K562 (cell line): Measurements from ENCODE around the gene UBR4. TPM values are rescaled to one million over a fixed set of nuclear protein-coding genes. Genes with fewer than 3 reads are reported as not detected.

Source experiments
- ATAC-seq: fragments of 200-7000 bp; cut with Tn5 transposase; 3 replicates; pipeline ENCODE4 v1.9.1; 2020; ENCODE audit warnings: moderate library complexity
- BruUV-seq: library from RNA; stranded (reverse); fragments of 400-500 nt; replicated peaks from 2 replicates; lab custom pipeline; 2021; lab: Mats Ljungman, UMichigan
- CTCF ChIA-PET: fragments of 300-600 bp; formaldehyde crosslinking; extraction: SDS; loops from one replicate; lab custom pipeline; 2021; ENCODE audit warnings: low intra/inter-chr PET ratio; lab: Yijun Ruan, JAX
- POLR2A ChIA-PET: fragments of 300-600, 350-650 bp; sonication (Branson Sonifier 250); formaldehyde crosslinking; extraction: SDS; loops from one replicate; lab custom pipeline; 2021; ENCODE audit warnings: antibody characterized with exemption, inconsistent platforms; lab: Yijun Ruan, JAX
- DNase-seq, 4 experiments: peaks; one replicate each; pipeline versions ENCODE4 v3.0.0 to v3.0.0-alpha.2; 2011 to 2018; ENCODE audit warnings: low spot score in 3 of 4, mixed read lengths in 3 of 4; ENCODE audit errors: extremely low read depth in 1 of 4
- FAIRE-seq: peaks from 2 replicates; lab custom pipeline; 2011; peaks lifted over from hg19 to GRCh38; lab: Jason Lieb, UNC
- H2AFZ ChIP-seq: 2 replicates; pipeline ENCODE4 v1.6.0; 2011; ENCODE audit warnings: low read depth, low read length, control low read depth, inconsistent platforms
- H3K27ac ChIP-seq: fragments of 200-600 bp; 3 replicates; pipeline ENCODE4 v1.8.0; 2011; ENCODE audit warnings: low read depth, mild to moderate bottlenecking, control low read depth, inconsistent platforms, low read length, moderate library complexity, mixed read lengths; ENCODE audit errors: extremely low read depth
- H3K27me3 ChIP-seq, 2 experiments: fragments of 300-600 bp in 1 of 2; 2 replicates in 1 of 2; 3 replicates in 1 of 2; pipeline versions ENCODE4 v1.6.0 to v1.8.0; 2011; ENCODE audit warnings: inconsistent platforms in 2 of 2, low read length in 2 of 2, mild to moderate bottlenecking in 1 of 2, mixed read lengths in 1 of 2, moderate library complexity in 1 of 2; ENCODE audit not compliant: control insufficient read depth in 2 of 2, insufficient read depth in 2 of 2
- H3K36me3 ChIP-seq: fragments of 300-600 bp; 3 replicates; pipeline ENCODE4 v1.8.0; 2011; ENCODE audit warnings: mild to moderate bottlenecking, low read length, inconsistent platforms; ENCODE audit not compliant: control insufficient read depth, insufficient read depth
- H3K4me1 ChIP-seq, 2 experiments: fragments of 200-600 bp in 1 of 2; replicated peaks in 1 of 2; 2 replicates in 1 of 2; 3 replicates in 1 of 2; pipeline versions ENCODE4 v1.5.1 to v1.8.0; 2011; ENCODE audit warnings: inconsistent platforms in 2 of 2, low read length in 2 of 2, mild to moderate bottlenecking in 1 of 2, mixed read lengths in 1 of 2, moderate library complexity in 1 of 2; ENCODE audit not compliant: control insufficient read depth in 2 of 2, insufficient read depth in 2 of 2
- H3K4me2 ChIP-seq: 2 replicates; pipeline ENCODE4 v1.6.1; 2011; ENCODE audit warnings: low read length, control low read depth, inconsistent platforms, mixed read lengths; ENCODE audit not compliant: insufficient read depth
- H3K4me3 ChIP-seq: fragments of 200-600 bp; sonication (generic), shearing (Covaris generic); 2 replicates; pipeline ENCODE4 v1.5.1; 2016; ENCODE audit warnings: control low read depth, inconsistent platforms
- H3K79me2 ChIP-seq: fragments of 200-600 bp; 3 replicates; pipeline ENCODE4 v1.8.0; 2011; ENCODE audit warnings: low read length, inconsistent platforms; ENCODE audit not compliant: control insufficient read depth, insufficient read depth
- H3K9ac ChIP-seq, 2 experiments: 2 replicates each; pipeline versions ENCODE4 v1.6.0 to v1.6.1; 2011; ENCODE audit warnings: low read depth in 2 of 2, low read length in 2 of 2, control low read depth in 1 of 2, inconsistent platforms in 1 of 2, mild to moderate bottlenecking in 1 of 2, mixed read lengths in 1 of 2; ENCODE audit not compliant: insufficient read depth in 1 of 2
- H3K9me1 ChIP-seq: one replicate; pipeline ENCODE4 v1.6.0; 2011; ENCODE audit warnings: inconsistent platforms, mild to moderate bottlenecking, low read length, moderate library complexity; ENCODE audit not compliant: control insufficient read depth, insufficient read depth
- H3K9me3 ChIP-seq: replicated peaks from 2 replicates; pipeline ENCODE4 v1.5.1; 2011; ENCODE audit warnings: low read depth, low read length, inconsistent platforms; ENCODE audit not compliant: control insufficient read depth, insufficient read depth
- H4K20me1 ChIP-seq: replicated peaks from 2 replicates; pipeline ENCODE4 v1.6.1; 2011; ENCODE audit warnings: low read length, inconsistent platforms, mixed read lengths; ENCODE audit not compliant: control insufficient read depth, insufficient read depth
- DIDO1 ChIP-seq: fragments of 450-650 bp; IDR thresholded peaks from 2 replicates; pipeline ENCODE4 v1.6.1; 2016; ENCODE audit warnings: low read depth, missing biosample characterization, missing genetic modification characterization
- HNRNPH1 ChIP-seq: fragments of 200-400 bp; formaldehyde crosslinking; optimal IDR thresholded peaks from 2 replicates; pipeline ENCODE3; 2017; ENCODE audit warnings: low read depth, mild to moderate bottlenecking, low read length, moderate library complexity
- PCBP1 ChIP-seq: fragments of 200-400 bp; formaldehyde crosslinking; IDR thresholded peaks from 2 replicates; pipeline ENCODE4 v1.6.1; 2018; ENCODE audit warnings: mild to moderate bottlenecking, low read depth, low read length; ENCODE audit not compliant: poor library complexity, severe bottlenecking
- SAFB2 ChIP-seq: fragments of 200-400 bp; formaldehyde crosslinking; IDR thresholded peaks from 2 replicates; pipeline ENCODE4 v1.6.1; 2018; ENCODE audit warnings: borderline replicate concordance, low read length, low read depth, moderate library complexity; ENCODE audit not compliant: severe bottlenecking
- SLC30A9 ChIP-seq: fragments of 250-450 bp; sonication (Bioruptor Pico); IDR thresholded peaks from 2 replicates; pipeline ENCODE4 v1.8.0; 2022; ENCODE audit warnings: mild to moderate bottlenecking, moderate library complexity
- SREBF1 ChIP-seq: fragments of 150-350 bp; IDR thresholded peaks from 2 replicates; pipeline ENCODE4 v1.6.1; 2014; ENCODE audit warnings: antibody characterized with exemption, low read depth, low read length, borderline replicate concordance
- SUPT5H ChIP-seq: fragments of 450-650 bp; IDR thresholded peaks from 2 replicates; pipeline ENCODE4 v1.6.1; 2016
- TCFL5 ChIP-seq: fragments of 250-450 bp; sonication (Bioruptor Pico); conservative IDR thresholded peaks from 2 replicates; pipeline ENCODE4 v1.6.1; 2021; ENCODE audit warnings: mild to moderate bottlenecking, moderate library complexity, matching md5 sums
- ZKSCAN1 ChIP-seq: fragments of 150-350 bp; IDR thresholded peaks from 2 replicates; pipeline ENCODE4 v1.6.1; 2016; ENCODE audit warnings: low read depth, low read length
- ZNF165 ChIP-seq: fragments of 250-450 bp; sonication (Bioruptor Pico); IDR thresholded peaks from 2 replicates; pipeline ENCODE4 v1.4.0; 2020; ENCODE audit warnings: borderline replicate concordance
- ZNF644 ChIP-seq: fragments of 200-800 bp; sonication (Bioruptor generic); IDR thresholded peaks from 2 replicates; pipeline ENCODE4 v1.6.1; 2016; ENCODE audit warnings: low read depth, missing genetic modification characterization, missing compliant biosample characterization
- ZNF696 ChIP-seq: fragments of 250-450 bp; sonication (Bioruptor Pico); conservative IDR thresholded peaks from 2 replicates; pipeline ENCODE4 v1.4.0; 2020; ENCODE audit warnings: mild to moderate bottlenecking, moderate library complexity
- ZSCAN29 ChIP-seq: fragments of 450-650 bp; IDR thresholded peaks from 2 replicates; pipeline ENCODE4 v1.6.1; 2017
- whole genome bisulfite sequencing: fragments of 100-300 bp; shearing (Covaris generic); methylation state at CpG from one replicate; pipeline ENCODE4 v1.1.6; 2016; ENCODE audit warnings: low coverage, mixed read lengths; ENCODE audit not compliant: insufficient coverage; ENCODE audit errors: missing lambda C conversion rate; 5-methylcytosine and 5-hydroxymethylcytosine counted together
- in situ Hi-C: fragments of 300-500 bp; cut with MboI; formaldehyde crosslinking; loops from 4 replicates; pipeline ENCODE4 v1.15.0; 2018; ENCODE audit warnings: inconsistent platforms, mixed read lengths
- intact Hi-C: fragments of 100-400 bp; cut with micrococcal nuclease; formaldehyde crosslinking; loops from 2 replicates; pipeline ENCODE4 v1.14.2; 2022
- polyA plus RNA-seq, 8 experiments: library from polyadenylated mRNA; depleted of rRNA in 4 of 8; stranded (reverse) in 5 of 8; unstranded in 3 of 8; fragments of >200 nt; fragmentation: Nextera tagmentation in 2 of 8; fragmentation: Illumina TruSeq in 1 of 8; extraction: Ambion mirVana in 2 of 8; extraction: Trizol in 1 of 8; gene quantifications; 2 replicates each; pipeline versions ENCODE4 v1.2.1 to v1.2.3, GENCODE V29; 2011 to 2014; ENCODE audit warnings: inconsistent platforms in 1 of 8, missing spikeins in 1 of 8
- total RNA-seq, 7 experiments: library from RNA; depleted of rRNA in 6 of 7; stranded (reverse); fragments of >200 nt in 6 of 7; fragmentation: Illumina TruSeq in 2 of 7; extraction: Trizol in 2 of 7; gene quantifications; 2 replicates each; pipeline versions ENCODE4 v1.2.1 to v1.2.3, GENCODE V29; 2011 to 2021; ENCODE audit warnings: low replicate concordance in 1 of 7
- TF ChIP-seq, protein P1 (sequence below): fragments of 150-350 bp; conservative IDR thresholded peaks from 2 replicates; pipeline ENCODE4 v1.6.1; 2014; ENCODE audit warnings: low read length
- TF ChIP-seq, protein P2 (sequence below): sonication (generic); formaldehyde crosslinking; IDR thresholded peaks from 2 replicates; pipeline ENCODE4 v1.8.0; 2022; ENCODE audit warnings: mild to moderate bottlenecking, low read depth, missing genetic modification reagents
- TF ChIP-seq, protein P3 (sequence below), 2 experiments: fragments of 150-350 bp in 1 of 2; IDR thresholded peaks; 2 replicates each; pipeline ENCODE4 v1.6.1; 2012 to 2016; ENCODE audit warnings: low read depth in 2 of 2, low read length in 2 of 2, mild to moderate bottlenecking in 1 of 2, moderate library complexity in 1 of 2

Gene UBR4
- total and polyA plus RNA-seq, 9 of the 15 experiments (the other 6 are each of a cell fraction or from before 2014, with no cell fraction given) = 55.4 to 277 (median 123) TPM

DNA sequence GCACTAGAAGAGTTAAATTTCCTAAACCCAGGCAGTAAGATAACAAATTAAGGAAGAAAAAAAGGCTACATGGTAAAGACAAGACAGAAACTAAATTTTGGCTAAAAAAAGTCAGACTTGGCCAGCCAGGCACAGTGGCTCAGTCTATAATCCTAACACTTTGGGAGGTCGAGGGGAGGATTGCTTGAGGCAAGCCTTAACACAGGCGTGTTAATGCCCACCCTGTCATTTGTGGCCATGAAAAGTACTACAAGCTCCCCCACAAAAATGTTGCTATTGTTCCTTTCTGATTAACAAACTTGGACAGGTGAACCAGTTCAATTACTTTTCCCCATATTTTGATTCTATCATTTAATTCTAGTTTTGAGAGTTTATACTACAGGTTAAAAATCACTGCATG is 32.3 kb downstream of the UBR4 start:
- CTCF ChIA-PET = interaction anchor here (0.9 kb wide), 1 partner anchor 63 kb away, joined by 4 read pairs; no protein-coding TSS in a partner anchor
- Histone ChIP-seq H3K9ac (no peak overlapping the region), H3K36me3 (peaks cover 97% of the 10 kb centered on the region), H4K20me1 (no peaks in the 10 kb centered on the region), H2AFZ (no peak overlapping the region), H3K4me1 (peaks cover 5 to 23% of the 10 kb centered on the region in 2 experiments; a peak in 3 of 5 replicates), H3K9me1 (no peaks in the 10 kb centered on the region), H3K27ac (no peak overlapping the region), H3K79me2 (peaks cover 14% of the 10 kb centered on the region; the same call in 2 of the 3 replicates), H3K4me2 (no peak overlapping the region), H3K4me3 (no peak overlapping the region), H3K27me3 (no peaks in the 10 kb centered on the region), H3K9me3 (no peaks in the 10 kb centered on the region)
- ATAC-seq (no peak), DNase-seq (no peak), FAIRE-seq (no peak)
- no TSS peak for BruUV-seq
- intact Hi-C loops = loop anchor here (2.0 kb wide), 2 partner anchors 33 to 63 kb away; partner anchors contain the start of gene UBR4
- in situ Hi-C loops = loop anchor here (10.0 kb wide), 1 partner anchor 477 kb away; no protein-coding TSS in a partner anchor
- 90% methylated on average over 2 of the region's 2 CpGs for WGBS
- POLR2A ChIA-PET = no interaction called here
- TF ChIP-seq ZNF165 (CRISPR knock-in tag) = no peak
- TF ChIP-seq DIDO1 = no peak
- no peak for TF ChIP-seq PCBP1
- TF ChIP-seq ZSCAN29 = no peak
- no peak for TF ChIP-seq TCFL5 (CRISPR knock-in tag)
- TF ChIP-seq HNRNPH1 = no peak
- no peak for TF ChIP-seq ZKSCAN1
- no peak for TF ChIP-seq SREBF1
- TF ChIP-seq ZNF696 = no peak
- TF ChIP-seq, protein P1, sequence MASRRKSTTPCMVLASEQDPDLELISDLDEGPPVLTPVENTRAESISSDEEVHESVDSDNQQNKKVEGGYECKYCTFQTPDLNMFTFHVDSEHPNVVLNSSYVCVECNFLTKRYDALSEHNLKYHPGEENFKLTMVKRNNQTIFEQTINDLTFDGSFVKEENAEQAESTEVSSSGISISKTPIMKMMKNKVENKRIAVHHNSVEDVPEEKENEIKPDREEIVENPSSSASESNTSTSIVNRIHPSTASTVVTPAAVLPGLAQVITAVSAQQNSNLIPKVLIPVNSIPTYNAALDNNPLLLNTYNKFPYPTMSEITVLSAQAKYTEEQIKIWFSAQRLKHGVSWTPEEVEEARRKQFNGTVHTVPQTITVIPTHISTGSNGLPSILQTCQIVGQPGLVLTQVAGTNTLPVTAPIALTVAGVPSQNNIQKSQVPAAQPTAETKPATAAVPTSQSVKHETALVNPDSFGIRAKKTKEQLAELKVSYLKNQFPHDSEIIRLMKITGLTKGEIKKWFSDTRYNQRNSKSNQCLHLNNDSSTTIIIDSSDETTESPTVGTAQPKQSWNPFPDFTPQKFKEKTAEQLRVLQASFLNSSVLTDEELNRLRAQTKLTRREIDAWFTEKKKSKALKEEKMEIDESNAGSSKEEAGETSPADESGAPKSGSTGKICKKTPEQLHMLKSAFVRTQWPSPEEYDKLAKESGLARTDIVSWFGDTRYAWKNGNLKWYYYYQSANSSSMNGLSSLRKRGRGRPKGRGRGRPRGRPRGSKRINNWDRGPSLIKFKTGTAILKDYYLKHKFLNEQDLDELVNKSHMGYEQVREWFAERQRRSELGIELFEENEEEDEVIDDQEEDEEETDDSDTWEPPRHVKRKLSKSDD = no peak
- TF ChIP-seq SUPT5H = no peak
- no peak for TF ChIP-seq SLC30A9 (CRISPR knock-in tag)
- TF ChIP-seq, protein P2, sequence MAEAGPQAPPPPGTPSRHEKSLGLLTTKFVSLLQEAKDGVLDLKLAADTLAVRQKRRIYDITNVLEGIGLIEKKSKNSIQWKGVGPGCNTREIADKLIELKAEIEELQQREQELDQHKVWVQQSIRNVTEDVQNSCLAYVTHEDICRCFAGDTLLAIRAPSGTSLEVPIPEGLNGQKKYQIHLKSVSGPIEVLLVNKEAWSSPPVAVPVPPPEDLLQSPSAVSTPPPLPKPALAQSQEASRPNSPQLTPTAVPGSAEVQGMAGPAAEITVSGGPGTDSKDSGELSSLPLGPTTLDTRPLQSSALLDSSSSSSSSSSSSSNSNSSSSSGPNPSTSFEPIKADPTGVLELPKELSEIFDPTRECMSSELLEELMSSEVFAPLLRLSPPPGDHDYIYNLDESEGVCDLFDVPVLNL (CRISPR knock-in tag) = no peak
- TF ChIP-seq SAFB2 = no peak
- TF ChIP-seq, protein P3, sequence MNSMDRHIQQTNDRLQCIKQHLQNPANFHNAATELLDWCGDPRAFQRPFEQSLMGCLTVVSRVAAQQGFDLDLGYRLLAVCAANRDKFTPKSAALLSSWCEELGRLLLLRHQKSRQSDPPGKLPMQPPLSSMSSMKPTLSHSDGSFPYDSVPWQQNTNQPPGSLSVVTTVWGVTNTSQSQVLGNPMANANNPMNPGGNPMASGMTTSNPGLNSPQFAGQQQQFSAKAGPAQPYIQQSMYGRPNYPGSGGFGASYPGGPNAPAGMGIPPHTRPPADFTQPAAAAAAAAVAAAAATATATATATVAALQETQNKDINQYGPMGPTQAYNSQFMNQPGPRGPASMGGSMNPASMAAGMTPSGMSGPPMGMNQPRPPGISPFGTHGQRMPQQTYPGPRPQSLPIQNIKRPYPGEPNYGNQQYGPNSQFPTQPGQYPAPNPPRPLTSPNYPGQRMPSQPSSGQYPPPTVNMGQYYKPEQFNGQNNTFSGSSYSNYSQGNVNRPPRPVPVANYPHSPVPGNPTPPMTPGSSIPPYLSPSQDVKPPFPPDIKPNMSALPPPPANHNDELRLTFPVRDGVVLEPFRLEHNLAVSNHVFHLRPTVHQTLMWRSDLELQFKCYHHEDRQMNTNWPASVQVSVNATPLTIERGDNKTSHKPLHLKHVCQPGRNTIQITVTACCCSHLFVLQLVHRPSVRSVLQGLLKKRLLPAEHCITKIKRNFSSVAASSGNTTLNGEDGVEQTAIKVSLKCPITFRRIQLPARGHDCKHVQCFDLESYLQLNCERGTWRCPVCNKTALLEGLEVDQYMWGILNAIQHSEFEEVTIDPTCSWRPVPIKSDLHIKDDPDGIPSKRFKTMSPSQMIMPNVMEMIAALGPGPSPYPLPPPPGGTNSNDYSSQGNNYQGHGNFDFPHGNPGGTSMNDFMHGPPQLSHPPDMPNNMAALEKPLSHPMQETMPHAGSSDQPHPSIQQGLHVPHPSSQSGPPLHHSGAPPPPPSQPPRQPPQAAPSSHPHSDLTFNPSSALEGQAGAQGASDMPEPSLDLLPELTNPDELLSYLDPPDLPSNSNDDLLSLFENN (IDR thresholded peaks at IDR 0.05; ENCODE audit: low read depth in 2 of 2, low read length in 2 of 2) = no peak
- TF ChIP-seq ZNF644 (tag) = no peak
